HG02798 (cell line): Measurements from ENCODE around the gene GPR176.

ENCODE experiments used
- ATAC-seq: cut with Tn5 transposase; IDR thresholded peaks from one replicate; pipeline ENCODE4 v1.9.1; 2021; ENCODE audit warnings: mild to moderate bottlenecking; ENCODE audit not compliant: unreplicated experiment, poor library complexity

GPR176 gene

GRCh38 chr15:39788108-39788507 is 132.0 kb downstream of the GPR176 start:
- ATAC-seq: peak; percentile 56

DNA sequence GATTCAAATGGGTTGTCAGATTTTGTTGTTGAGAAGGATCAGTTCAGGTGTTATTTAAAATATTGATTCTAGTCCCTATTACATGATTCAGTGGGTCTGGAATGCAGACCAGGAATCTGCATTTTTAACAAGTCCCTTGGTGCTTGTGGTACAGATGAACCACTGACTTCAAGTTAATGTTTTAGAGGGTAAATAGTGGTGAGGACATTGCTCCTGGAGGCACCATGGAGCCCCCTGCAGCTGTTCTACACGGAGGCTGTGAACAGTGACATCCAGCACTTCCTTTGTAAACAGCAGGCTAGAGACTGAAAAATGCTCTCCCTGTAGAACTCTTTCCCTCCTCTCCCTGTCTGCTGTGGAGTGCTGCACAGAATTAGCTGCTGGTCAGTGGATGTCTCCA is 132.6 kb downstream of the GPR176 start:
- no peak for ATAC-seq

- no peak for ATAC-seq
Measured at GRCh38 chr15:39786447-39787056, 133.5 kb downstream of the GPR176 start.

DNA sequence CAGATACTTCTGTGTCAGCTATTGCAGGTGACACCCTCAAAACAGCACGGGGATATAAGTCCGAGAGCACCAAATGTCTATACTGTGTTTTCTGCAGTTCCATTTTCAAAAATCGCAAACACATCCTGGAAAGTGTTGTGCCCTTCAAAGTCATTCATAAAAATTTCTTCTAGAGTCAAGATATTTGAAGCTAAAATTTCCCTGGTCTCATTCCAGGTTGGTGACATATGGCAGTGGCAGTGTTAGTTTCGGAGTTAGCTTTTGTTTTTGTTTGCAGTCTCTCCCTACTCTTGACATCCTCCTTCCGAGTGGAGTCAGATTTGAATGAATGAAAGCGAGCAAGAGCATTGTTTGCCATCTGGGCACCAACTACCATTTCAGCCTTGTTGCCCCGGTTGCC is 134.2 kb downstream of the GPR176 start:
- no peak for ATAC-seq

DNA sequence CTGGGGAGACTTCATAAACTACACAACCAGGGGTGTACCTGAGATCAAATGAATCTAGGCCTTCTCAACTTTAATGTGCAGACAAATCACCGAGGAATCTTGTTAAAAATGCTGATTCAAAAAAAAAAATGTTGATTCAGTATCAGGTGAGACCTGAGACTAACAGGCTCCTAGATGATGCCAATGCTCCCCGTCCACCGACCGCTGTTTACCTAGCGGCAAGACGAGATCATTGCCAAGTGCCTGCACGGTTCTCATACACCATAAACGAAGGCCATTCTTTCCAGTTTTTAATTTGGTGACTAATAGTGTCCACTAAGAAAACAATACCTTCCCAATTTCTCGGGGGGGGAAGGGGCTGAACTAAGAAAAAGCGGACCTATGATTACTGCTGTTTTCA is 134.9 kb downstream of the GPR176 start:
- no peak for ATAC-seq

DNA sequence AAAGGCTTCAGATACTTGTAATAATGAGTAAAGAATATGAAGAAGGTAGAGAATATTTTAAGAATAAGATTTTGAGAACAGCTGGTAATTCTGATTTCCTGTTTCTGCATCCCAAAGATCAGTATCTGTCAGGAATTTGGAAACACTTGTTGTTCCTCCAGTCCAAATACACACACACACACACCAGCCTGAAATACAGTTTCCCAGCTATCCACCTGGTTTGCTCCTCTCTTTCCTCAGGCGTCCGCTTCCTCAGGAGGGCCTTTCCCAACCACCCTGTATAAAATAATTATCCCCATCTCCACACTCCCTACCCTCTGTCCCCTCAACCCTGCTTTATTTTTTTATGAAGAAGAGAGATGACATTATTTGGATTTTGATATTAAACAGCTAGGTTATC is 135.4 kb downstream of the GPR176 start:
- no peak for ATAC-seq

DNA sequence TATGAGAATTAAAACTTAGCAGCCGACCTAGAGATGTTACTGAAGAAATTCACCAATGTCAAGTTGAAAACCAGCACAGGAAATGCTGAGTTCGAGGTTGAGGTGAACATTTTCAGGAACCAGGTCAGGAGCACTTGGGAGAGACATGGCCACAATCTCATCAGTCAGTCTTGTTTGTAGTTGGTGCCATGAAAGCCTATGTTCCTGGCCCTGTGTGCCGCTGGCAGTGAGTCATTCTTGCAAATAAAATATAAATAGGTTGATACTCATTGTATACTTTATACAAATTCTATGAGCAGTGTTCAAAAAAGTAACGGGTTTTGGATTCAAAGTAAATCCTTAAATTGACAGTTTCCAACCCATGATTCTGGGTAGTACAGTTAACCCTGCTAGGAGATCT is 135.9 kb downstream of the GPR176 start:
- ATAC-seq: no peak

DNA sequence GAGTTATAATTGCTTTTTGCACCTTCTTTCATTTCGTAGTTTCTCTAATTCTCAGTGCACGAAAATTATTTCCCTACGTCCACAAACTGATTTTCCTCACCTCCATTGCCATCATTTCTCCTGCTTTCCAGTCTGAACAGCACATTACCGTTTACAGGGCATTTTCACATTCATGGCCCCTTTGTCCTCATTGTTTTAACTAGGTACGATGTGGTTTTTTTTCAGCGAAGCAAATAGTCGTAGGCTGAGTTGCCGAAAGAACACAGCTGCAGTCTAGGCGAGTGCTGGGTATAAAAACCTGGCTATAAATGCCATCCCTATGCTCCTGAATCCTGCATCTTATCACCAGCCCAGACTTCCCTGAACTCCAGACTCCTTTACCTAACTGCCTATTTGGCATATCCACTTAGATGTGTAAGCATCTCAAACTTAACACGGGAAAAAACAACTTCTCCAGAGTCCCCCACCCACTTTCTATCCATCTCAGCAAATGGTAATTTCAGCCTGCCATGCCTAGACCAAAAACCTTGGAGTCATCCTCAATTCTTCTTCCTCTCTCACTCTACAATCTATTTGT is 136.7 kb downstream of the GPR176 start:
- ATAC-seq: no peak

- peak; percentile 98 for ATAC-seq
Measured at GRCh38 chr15:39782441-39783138, 137.5 kb downstream of the GPR176 start, which contains the start of gene FSIP1. TSS of gene FSIP1 (minus strand) at chr15:39782841. CDS start at chr15:39776524, 6,317 bp downstream.

DNA sequence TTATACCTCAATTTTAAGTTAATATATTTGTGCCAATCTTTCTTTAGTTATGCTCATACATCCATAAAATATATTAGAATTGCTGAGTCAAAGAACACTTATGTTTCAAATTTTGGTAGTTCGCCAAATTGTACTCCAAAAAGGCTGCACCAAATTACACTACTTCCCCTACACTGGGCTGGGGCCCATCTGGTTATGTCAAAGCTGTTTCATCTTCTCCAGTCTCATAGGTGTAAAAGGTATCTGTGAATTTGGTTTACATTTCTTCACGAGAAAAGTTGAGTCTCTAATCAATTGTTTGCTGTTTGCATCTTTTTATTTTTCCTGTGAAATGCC is 138.1 kb downstream of the GPR176 start:
- ATAC-seq: no peak

DNA sequence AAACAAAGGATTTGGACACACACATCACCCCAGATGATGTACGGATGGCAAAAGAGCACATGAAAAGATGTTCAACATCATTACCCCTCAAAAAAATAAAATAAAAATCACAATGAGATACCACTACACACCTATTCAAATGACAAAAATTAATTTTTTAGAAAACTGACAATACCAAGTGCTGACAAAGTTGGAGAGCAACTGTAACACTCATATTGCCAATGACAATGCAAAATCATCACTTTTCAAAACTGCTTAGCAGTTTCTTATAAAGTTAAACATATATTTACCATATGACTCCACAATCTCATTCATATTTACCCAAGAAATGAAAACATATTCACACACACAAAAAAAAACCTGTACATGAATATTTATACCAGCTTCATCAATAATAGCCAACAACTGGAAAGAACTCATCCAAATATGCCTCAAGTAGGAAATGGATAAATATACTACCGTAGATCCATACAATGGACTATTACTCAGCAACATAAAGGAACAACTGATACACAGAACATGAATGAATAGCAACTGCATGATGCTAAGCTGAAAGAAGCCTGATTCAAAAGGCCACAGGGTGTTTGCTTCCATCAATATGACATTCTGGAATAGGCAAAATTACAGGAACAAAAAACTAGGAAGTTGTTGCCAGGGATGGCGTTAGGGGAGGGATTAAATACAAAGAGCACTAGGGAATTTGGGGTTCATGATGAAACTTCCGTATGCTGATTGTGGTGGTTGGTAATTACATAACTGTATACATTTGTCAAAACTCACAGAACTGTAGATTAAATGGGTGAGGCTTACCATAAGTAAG is 138.7 kb downstream of the GPR176 start:
- ATAC-seq: no peak

DNA sequence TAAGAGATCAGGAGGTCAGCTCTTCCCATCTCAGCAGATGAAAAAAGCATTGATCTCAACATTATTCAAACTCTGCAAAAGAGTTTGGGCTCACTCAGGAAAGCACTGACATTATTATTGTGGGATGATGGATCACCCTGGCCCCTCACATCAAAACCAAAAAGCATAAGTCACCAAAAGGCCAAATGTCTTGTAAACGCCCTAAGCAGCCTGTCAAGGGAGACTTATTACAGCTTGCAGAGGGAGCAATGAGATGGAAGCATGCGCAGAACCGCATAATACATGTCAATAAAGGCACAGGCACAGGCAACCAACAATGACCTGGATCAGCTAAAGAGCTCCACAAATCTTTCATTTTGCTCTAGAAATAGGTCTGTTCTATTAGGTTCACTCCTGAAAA is 142.0 kb downstream of the GPR176 start:
- ATAC-seq: no peak

DNA sequence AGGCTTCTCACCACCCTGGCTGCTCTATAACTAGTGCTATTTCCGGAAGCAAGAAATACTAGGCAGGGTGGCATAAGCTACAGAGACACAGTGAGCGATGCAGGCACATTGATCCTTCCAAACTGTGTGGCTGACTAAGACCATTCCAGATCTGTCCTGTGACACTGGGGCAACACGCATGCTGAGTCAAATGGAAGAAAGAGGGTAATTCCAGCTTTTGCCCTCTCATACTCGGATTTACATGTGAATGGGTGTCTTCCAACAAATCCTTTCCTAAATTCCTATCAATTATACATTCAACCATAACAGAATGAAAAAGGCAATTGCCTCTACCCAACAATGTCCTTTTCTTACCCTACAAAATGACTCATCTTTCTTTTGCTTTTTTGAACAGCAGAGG is 142.6 kb downstream of the GPR176 start:
- no peak for ATAC-seq

DNA sequence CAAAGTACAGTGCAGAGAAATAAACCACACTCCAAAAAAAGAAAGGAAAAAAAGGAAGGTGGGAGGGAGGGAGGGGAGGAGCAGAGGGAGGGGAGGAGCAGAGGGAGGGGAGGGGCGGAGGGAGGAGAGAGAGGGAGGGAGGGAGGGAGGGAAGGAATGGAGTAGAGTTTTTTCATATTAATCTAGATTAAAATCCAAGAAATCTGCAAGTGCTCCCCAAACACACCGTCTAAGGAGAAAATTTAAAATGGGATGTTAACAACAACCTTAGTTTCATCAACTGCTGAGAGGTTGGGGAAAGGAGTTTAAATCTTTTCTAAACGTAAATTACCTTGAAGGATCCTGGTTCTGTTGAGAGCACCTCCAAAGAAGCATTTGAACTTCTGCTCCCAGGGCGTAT is 144.0 kb downstream of the GPR176 start:
- no peak for ATAC-seq

DNA sequence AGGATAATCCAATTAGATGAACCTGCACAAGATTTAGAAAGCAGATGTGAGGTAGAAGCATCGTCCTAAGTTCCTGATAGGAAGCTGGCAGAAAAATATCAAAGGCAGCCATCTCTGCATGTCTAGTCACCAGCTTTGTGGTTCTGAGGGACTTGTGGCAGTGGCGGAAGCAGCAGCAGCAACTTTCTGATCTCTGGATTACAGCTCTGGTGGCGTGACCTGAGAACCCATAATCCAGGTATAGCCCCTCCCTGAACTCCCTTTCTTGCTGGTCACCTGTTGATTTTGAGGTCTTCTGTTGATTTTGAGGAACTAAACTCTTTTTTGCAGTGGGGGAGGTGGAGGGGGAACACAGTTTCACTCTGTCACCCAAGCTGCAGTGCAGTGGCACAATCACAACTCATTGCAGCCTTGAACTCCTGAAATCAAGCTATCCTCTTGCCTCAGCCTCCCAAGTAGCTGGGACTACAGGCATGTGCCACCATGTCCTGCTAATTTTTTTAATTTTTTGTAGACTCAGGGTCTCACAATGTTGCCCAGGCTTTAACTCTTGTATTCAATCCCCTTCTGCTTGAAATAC is 145.3 kb downstream of the GPR176 start:
- ATAC-seq: no peak

DNA sequence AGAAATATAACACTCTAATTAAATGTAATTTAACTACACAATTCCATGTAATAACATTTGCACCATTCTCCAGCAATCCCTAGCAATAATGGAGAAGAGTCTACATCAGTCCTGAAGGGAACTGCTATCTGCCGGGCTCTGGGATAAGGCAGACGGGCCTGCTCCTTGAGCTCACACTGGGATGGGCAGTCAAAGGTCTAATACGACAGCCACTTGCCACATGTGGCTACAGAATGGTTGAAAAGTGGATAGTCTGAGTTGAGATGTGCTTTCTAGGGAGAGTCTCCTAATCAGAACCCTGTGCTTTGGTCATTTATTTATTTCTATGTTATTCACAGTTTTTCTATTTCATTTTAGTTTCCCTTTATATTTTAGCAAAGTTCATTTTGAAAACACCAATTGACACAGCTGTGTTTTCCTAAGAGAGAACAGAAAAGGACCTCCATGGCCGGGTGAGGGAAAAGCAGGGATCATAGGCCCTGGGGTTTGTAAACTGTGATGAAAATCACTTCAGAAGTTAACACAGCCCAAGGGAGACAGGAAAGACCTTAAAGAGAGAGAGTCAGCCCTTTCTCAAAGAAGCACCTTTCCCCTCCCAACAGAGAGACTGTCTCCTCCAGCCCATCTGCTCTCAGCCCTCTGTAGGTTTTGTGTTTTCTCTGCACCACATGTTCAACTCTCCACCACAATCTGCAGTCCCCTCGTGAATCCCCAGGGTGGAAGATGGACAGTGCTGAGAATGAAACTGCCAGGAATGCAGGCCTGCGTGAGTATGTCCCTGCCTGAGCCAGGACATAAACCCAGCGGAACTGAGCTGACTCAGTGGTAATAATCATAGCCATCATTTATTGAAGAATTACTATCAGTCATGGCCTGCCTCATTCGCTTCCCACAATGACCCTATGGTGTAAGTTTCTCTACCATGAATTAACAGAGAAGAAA is 149.0 kb downstream of the GPR176 start:
- no peak for ATAC-seq

GRCh38 chr15:39767921-39768320 is 152.1 kb downstream of the GPR176 start:
- no peak for ATAC-seq

DNA sequence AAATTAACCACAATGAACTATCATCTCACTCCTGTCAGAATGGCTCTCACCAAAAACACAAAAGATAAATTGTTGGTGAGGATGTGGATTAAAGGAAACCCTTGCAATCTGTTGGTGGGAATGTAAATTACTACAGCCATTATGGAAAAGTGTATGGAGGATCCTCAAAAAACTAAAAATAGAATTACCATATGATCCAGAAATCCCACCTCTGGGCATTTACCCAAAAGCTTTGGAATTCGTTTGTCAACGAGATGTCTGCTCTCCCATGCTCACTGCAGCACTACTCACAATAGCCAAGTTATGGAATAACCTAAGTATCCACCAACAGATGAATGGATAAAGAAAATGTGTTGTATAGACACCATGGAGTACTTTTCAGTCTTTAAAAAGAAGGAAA is 159.1 kb downstream of the GPR176 start:
- ATAC-seq: no peak

DNA sequence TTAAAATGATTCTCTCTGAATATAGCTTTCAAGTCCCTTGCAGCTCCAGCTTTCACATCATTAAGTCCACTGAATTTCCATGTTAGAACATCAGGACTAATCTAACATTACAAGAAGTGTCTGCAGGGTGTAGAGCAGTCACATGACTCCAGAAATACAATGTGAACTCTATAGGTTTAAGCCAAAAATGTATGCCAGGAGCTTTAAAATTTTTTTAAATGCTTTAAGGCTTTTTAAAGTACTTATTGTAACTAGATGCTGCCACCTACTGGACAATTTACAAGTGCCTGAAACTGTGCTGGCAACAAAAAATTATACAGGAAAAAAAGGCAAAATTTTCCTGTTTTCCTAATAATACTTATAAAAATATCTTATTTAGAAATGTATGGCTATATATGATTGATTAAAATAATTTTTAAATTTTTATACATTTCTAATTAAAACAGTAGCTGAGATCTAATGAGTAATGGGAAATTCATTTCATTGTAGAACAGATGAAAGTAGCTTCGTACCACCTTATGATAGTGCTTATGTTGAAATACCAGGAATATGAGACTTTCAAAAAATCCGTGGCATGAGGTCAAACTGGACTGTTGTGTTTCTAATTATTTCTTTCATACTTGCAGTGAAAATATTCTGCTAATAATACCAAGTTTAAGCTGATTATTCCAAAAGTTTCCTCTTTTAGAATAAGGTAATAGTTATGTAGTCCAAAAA is 163.1 kb downstream of the GPR176 start:
- ATAC-seq: no peak
